HUES6 (cell line): ENCODE results near the gene CXCR4.
"Not testable (repeated sequence)": the region's sequence is repeated elsewhere in the genome, so short reads cannot be mapped to it uniquely, and the experiment has no call there.

Source experiments
- H3K27ac ChIP-seq: 2 replicates; pipeline ENCODE4 v1.7.0; 2013; ENCODE audit warnings: low read depth, mild to moderate bottlenecking, low read length, inconsistent platforms
- H3K27me3 ChIP-seq: 2 replicates; pipeline ENCODE4 v1.6.1; 2013; ENCODE audit warnings: low read length; ENCODE audit not compliant: control insufficient read depth, insufficient read depth
- H3K36me3 ChIP-seq: 2 replicates; pipeline ENCODE4 v1.6.1; 2013; ENCODE audit warnings: low read length; ENCODE audit not compliant: control insufficient read depth, insufficient read depth
- H3K4me1 ChIP-seq: 2 replicates; pipeline ENCODE4 v1.6.1; 2013; ENCODE audit warnings: low read length; ENCODE audit not compliant: control insufficient read depth, insufficient read depth
- H3K4me3 ChIP-seq: 2 replicates; pipeline ENCODE4 v1.5.1; 2013; ENCODE audit warnings: low read depth, low read length
- H3K9ac ChIP-seq: one replicate; pipeline ENCODE4 v1.6.1; 2013; ENCODE audit warnings: mild to moderate bottlenecking, low read length
- H3K9me3 ChIP-seq: 2 replicates; pipeline ENCODE4 v1.6.1; 2013; ENCODE audit warnings: low read depth, low read length; ENCODE audit not compliant: control insufficient read depth, insufficient read depth

Gene CXCR4

DNA sequence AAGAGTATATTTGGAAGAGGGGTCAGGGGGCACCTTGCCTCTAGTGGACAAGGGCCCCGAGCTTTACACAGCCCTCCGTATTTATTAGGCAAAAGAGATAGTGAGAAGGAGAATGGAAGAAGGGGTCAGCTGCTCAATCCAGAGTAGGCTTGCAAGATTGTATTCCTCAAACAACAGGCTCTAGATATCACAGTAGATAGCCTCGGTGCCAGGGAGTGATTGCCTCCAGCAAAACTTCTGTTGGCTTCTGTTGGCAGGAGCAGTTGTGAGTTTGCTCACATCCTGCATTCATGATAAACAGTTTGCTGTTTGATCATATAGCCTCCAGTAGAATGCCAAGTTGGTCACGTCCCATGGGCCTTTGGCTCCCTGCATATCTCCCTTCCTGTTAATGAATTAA, 46.1 kb downstream of the CXCR4 start:
- H3K27me3 ChIP-seq, H3K36me3 ChIP-seq, H3K9ac ChIP-seq, H3K4me3 ChIP-seq, H3K4me1 ChIP-seq, H3K27ac ChIP-seq: not testable (repeated sequence)
- peaks cover 20% of the 10 kb centered on the region for H3K9me3 ChIP-seq

DNA sequence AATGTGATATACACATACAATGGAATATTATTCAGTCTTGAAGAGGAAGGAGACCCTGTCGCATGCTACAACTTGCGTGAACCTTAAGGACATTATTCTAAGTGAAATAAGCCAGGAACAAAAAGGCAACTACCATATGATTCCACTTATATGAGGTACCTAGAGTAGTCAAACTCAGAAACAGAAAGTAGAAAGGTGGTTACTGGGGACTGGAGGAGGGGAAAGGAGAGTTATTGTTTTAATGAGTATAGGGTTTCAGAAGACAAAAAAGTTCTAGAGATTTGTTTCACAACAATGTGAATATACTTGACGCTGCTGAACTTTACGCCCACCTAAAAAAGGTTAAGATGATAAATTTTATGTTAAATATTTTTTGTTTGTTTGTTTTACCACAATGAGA, 47.0 kb downstream of the CXCR4 start:
- Histone ChIP-seq H3K4me1 (no peaks in the 10 kb centered on the region), H3K27ac (no peak overlapping the region), H3K36me3 (no peaks in the 10 kb centered on the region), H3K27me3 (no peaks in the 10 kb centered on the region), H3K9me3 (peaks cover 20% of the 10 kb centered on the region), H3K9ac (no peak overlapping the region), H3K4me3 (no peak overlapping the region)

DNA sequence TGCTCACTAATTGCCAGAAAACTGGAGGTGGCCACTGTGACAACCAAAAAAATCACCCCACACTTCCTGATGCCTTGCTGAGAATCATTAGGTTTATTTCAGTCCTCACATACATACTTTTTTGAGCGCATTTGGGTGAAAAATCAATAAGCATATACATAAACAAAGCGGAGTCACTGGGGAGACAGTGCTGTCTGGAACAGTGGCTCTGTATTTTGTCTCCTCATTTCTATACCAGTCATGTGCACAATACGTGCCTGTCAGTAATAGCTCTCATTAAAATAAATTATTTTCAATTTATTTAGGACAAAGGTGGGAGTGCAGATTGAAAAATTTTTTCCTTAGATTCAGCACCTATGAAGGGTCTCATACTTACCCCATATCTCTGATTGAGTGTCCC, 48.2 kb downstream of the CXCR4 start:
- Histone ChIP-seq H3K27me3 (no peaks in the 10 kb centered on the region), H3K9ac (no peak overlapping the region), H3K4me3 (no peak overlapping the region), H3K9me3 (peaks cover 20% of the 10 kb centered on the region), H3K27ac (no peak overlapping the region), H3K4me1 (peaks cover 7% of the 10 kb centered on the region; the same call in 1 of the 2 replicates), H3K36me3 (no peaks in the 10 kb centered on the region)

DNA sequence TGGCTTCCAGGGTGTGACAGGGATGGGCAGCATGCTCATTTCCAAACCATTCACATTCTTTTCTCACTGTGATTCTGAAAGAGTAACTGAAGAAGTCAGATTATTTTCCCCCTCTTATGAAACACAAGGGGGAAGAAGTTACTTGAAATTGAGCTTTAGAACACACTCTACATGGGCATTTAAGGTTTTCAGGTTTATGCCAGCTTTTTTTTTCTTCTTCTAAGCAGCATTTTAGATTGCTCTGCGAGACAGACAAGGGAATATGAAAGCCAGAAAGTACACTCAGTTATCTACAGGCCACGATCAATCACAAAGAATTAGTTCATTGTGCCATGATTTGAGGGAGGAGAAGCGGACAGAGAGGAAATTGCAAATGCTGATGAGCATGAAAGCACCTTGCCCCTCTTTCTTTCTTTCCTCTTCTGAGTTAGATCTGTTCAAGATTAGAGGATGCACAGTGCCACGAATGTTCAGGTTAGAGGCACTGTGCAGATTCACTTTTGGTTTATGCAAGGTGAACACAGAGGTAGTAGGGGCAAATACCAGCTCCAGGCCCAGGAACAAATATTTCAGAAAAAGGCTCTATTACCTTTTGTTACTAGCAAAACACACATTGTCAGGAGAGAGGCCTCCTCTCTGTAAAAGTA, 49.2 kb downstream of the CXCR4 start:
- Histone ChIP-seq H3K4me1 (peaks cover 7% of the 10 kb centered on the region; the same call in 1 of the 2 replicates), H3K9ac (no peak overlapping the region), H3K9me3 (peaks cover 17% of the 10 kb centered on the region), H3K36me3 (no peaks in the 10 kb centered on the region), H3K4me3 (no peak overlapping the region), H3K27ac (no peak overlapping the region), H3K27me3 (no peaks in the 10 kb centered on the region)

DNA sequence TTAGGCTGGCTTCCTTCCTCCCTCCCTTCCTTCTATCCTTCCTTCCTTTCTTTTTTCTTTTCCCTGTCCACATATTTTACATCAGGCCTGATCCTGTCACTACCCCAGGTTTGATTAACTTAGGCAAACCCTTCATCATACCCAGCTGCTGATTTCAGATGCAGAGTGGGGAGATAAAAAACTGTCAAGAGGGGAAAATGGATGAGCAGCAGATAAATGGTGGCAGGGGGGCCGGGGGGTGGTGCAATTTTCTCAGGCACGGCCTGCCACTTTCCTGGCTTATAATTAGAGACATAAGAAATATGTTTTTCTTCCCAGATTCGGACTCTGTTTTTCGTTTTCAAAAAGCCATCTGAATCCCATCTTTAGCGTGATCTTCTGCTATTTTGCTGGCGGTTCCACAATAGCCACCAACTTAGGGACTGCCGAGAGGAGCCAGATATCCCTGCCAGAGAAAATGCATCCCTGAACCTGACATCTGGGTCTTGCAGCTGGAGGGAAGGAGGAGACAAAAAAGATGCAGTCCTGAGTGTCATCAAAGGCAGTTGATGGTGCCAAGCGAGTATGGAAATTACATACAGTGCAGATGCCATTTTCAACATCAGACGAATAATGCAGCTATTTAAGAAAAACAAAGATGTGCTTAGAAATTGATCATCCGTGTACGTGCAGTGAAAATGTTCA, 49.9 kb downstream of the CXCR4 start:
- Histone ChIP-seq H3K36me3 (no peaks in the 10 kb centered on the region), H3K27ac (no peak overlapping the region), H3K9me3 (peaks cover 11% of the 10 kb centered on the region; the same call in 1 of the 2 replicates), H3K4me3 (no peak overlapping the region), H3K27me3 (no peaks in the 10 kb centered on the region), H3K4me1 (peaks cover 7% of the 10 kb centered on the region; the same call in 1 of the 2 replicates), H3K9ac (no peak overlapping the region)

DNA sequence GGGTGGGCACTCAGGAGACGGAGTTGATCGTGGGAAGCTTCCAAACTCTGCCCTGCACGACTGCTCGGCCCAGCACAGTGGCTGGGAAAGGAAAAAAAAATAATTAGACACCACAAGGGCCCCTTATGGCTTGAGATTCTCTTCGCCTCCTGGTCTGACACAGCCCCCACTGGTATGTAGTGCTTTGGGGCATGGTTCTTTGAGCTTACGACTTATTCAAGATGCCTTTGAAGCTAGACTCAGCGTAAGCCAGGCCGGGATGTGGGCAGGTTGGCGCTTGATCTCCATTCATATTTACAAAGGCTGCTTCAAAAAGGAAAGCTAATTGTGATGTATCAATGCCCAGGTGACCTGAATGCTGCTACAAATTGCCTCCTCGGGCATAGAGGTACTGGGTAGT, 50.5 kb downstream of the CXCR4 start:
- peaks cover 7% of the 10 kb centered on the region; the same call in 1 of the 2 replicates for H3K4me1 ChIP-seq
- no peak overlapping the region for H3K9ac ChIP-seq
- no peak overlapping the region for H3K4me3 ChIP-seq
- H3K36me3 ChIP-seq, result no peaks in the 10 kb centered on the region
- H3K9me3 ChIP-seq, result peaks cover 5% of the 10 kb centered on the region; the same call in 1 of the 2 replicates
- no peaks in the 10 kb centered on the region for H3K27me3 ChIP-seq
- H3K27ac ChIP-seq, result no peak overlapping the region

DNA sequence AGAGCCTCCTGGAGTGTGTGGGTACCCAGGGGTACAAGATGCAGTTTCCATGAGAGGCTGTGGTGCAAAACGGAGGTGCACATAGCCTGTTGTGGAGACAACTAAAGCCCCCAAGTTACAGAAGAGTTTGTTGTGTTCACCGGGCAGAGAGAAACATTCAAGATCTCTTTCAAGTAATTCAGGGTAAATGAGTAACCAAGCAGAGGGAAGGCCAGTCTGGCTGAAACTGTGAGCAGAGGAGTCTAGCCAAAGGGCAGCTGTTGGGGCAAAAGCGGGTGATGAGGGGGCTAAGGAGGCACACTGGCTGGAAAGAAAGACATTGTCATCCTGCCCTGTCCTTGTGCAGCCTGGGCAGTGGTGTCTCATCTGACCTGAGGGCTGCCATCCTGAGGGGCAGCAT, 52.0 kb downstream of the CXCR4 start:
- H3K9me3 ChIP-seq, result no peaks in the 10 kb centered on the region
- H3K9ac ChIP-seq, result no peak overlapping the region
- H3K4me3 ChIP-seq, result no peak overlapping the region
- H3K27ac ChIP-seq, result no peak overlapping the region
- H3K27me3 ChIP-seq, result no peaks in the 10 kb centered on the region
- no peaks in the 10 kb centered on the region for H3K36me3 ChIP-seq
- H3K4me1 ChIP-seq, result peaks cover 8% of the 10 kb centered on the region; the same call in 1 of the 2 replicates

DNA sequence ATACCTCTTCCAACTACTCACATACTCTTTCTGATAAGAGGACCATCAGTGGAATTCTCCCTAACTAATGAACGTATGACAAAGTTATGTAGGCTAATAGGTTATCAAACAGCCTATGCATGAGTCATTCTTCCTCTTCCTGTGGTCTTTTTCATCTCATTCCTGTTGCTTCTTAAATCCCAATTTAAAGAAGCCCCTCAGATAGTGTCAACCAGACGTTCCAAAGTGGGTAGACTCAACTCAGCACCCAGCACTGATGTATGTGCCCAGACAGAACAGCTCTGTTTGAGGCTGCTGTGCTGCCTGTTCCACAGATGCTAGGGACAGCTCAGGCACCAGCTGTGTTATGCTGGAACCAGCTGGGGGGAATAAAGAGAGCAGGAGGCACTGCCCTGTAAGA, 52.6 kb downstream of the CXCR4 start:
- Histone ChIP-seq H3K36me3 (no peaks in the 10 kb centered on the region), H3K9ac (no peak overlapping the region), H3K9me3 (no peaks in the 10 kb centered on the region), H3K27me3 (no peaks in the 10 kb centered on the region), H3K4me1 (peaks cover 11% of the 10 kb centered on the region; the same call in 1 of the 2 replicates), H3K27ac (no peak overlapping the region), H3K4me3 (no peak overlapping the region)
